ENCODE results near the gene ZDHHC7.

The ZDHHC7 gene

GRCh38 chr16:84993926-84994325 lies 17.4 kb downstream of the ZDHHC7 start:
- no peak for DNase-seq (ENCODE audit: low spot score)

GRCh38 chr16:84992717-84993075 lies 18.6 kb downstream of the ZDHHC7 start:
- no peak for DNase-seq (ENCODE audit: low spot score)

- no peak for DNase-seq (ENCODE audit: low spot score)
These were observed 20.6 kb downstream of the ZDHHC7 start for GRCh38 chr16:84990782-84991181.

- no peak for DNase-seq (ENCODE audit: low spot score)
These were observed 21.4 kb downstream of the ZDHHC7 start for GRCh38 chr16:84989749-84990620.

GRCh38 chr16:84988328-84989080 lies 22.8 kb downstream of the ZDHHC7 start:
- DNase-seq (ENCODE audit: low spot score), result no peak

- no peak for DNase-seq (ENCODE audit: low spot score)
These were observed 24.5 kb downstream of the ZDHHC7 start for GRCh38 chr16:84986879-84987278.

- no peak for DNase-seq (ENCODE audit: low spot score)
These were observed 25.2 kb downstream of the ZDHHC7 start for GRCh38 chr16:84986102-84986501.

- DNase-seq (ENCODE audit: low spot score), result no peak
These were observed 26.0 kb downstream of the ZDHHC7 start for GRCh38 chr16:84985079-84986065.

GRCh38 chr16:84982434-84982833 lies 28.9 kb downstream of the ZDHHC7 start:
- DNase-seq (ENCODE audit: low spot score), result no peak

GRCh38 chr16:84979516-84979915 lies 31.8 kb downstream of the ZDHHC7 start:
- no peak for DNase-seq (ENCODE audit: low spot score)

GRCh38 chr16:84976644-84977400 lies 34.5 kb downstream of the ZDHHC7 start:
- DNase-seq (ENCODE audit: low spot score), result no peak

- DNase-seq (ENCODE audit: low spot score), result no peak
These were observed 35.8 kb downstream of the ZDHHC7 start for GRCh38 chr16:84975522-84975921.

- DNase-seq (ENCODE audit: low spot score), result no peak
These were observed 36.3 kb downstream of the ZDHHC7 start for GRCh38 chr16:84975066-84975465.

- DNase-seq (ENCODE audit: low spot score), result no peak
These were observed 37.4 kb downstream of the ZDHHC7 start for GRCh38 chr16:84973776-84974523.

GRCh38 chr16:84973236-84973635 lies 38.1 kb downstream of the ZDHHC7 start:
- no peak for DNase-seq (ENCODE audit: low spot score)

- peak; percentile 60 for DNase-seq (ENCODE audit: low spot score)
These were observed 40.7 kb downstream of the ZDHHC7 start for GRCh38 chr16:84970447-84971127.

- DNase-seq (ENCODE audit: low spot score), result no peak
These were observed 43.5 kb downstream of the ZDHHC7 start for GRCh38 chr16:84967828-84968227.

- no peak for DNase-seq (ENCODE audit: low spot score)
These were observed 45.6 kb downstream of the ZDHHC7 start for GRCh38 chr16:84965428-84966415.
